Astrocyte (in vitro differentiated cells and primary cell): ENCODE results near the gene XPNPEP3.

ENCODE experiments used
- EZH2 ChIP-seq: IDR thresholded peaks from 2 replicates; pipeline ENCODE4 v1.6.1; 2012; ENCODE audit warnings: mild to moderate bottlenecking, low read length, inconsistent platforms; ENCODE audit not compliant: insufficient read depth
- TF ChIP-seq, protein P1 (sequence below): IDR thresholded peaks from 2 replicates; pipeline ENCODE4 v1.5.1; 2011; ENCODE audit warnings: low read depth, mild to moderate bottlenecking, inconsistent platforms, low read length, moderate library complexity; ENCODE audit not compliant: insufficient read depth

DNA sequence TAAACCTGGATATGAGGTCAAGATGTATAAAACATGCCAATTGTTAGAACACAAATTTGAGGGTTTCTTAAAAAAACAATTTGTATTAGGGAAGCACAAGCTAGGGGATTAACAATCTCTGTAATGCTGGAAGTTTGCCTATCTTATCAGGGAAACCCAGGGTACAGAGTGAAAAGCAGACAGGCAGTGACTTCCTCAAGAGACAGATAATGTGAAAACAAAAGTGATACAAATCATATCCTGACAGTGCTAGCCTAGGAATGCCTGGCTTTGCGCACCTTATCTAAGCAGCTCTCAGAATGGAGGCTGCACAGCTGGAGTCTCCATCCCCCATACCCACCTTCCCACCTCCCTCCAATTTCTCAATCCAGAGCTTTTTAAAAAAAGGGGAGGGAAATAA is 71.7 kb downstream of the XPNPEP3 start:
- TF ChIP-seq EZH2, result no peak
- TF ChIP-seq, protein P1, sequence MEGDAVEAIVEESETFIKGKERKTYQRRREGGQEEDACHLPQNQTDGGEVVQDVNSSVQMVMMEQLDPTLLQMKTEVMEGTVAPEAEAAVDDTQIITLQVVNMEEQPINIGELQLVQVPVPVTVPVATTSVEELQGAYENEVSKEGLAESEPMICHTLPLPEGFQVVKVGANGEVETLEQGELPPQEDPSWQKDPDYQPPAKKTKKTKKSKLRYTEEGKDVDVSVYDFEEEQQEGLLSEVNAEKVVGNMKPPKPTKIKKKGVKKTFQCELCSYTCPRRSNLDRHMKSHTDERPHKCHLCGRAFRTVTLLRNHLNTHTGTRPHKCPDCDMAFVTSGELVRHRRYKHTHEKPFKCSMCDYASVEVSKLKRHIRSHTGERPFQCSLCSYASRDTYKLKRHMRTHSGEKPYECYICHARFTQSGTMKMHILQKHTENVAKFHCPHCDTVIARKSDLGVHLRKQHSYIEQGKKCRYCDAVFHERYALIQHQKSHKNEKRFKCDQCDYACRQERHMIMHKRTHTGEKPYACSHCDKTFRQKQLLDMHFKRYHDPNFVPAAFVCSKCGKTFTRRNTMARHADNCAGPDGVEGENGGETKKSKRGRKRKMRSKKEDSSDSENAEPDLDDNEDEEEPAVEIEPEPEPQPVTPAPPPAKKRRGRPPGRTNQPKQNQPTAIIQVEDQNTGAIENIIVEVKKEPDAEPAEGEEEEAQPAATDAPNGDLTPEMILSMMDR, result no peak
